Upper lobe of left lung (tissue), 6 donors: ENCODE measurements around the gene SNTA1. TPM values are rescaled to one million over a fixed set of nuclear protein-coding genes. Genes with fewer than 3 reads are reported as not detected.
"Not testable (repeated sequence)": the region's sequence is repeated elsewhere in the genome, so short reads cannot be mapped to it uniquely, and the experiment has no call there.

Experiments
- ATAC-seq, 2 donors: fragments of 200-7000 bp; cut with Tn5 transposase; one replicate each; pipeline ENCODE4 v1.9.1; 2022; ENCODE audit warnings: mild to moderate bottlenecking in 2 of 2, moderate library complexity in 2 of 2; ENCODE audit not compliant: low FRiP score in 2 of 2
- DNase-seq, 2 donors: peaks; one replicate each; pipeline ENCODE4 v3.0.0-alpha.2; 2019 to 2020
- H3K27ac ChIP-seq, 4 donors: fragments of 200-600 bp; sonication (generic); one replicate each; pipeline ENCODE4 v1.5.1; 2016 to 2019
- H3K27me3 ChIP-seq, 4 donors: fragments of 200-600 bp; sonication (generic); one replicate each; pipeline ENCODE4 v1.5.1; 2017 to 2019
- H3K36me3 ChIP-seq, 4 donors: fragments of 200-600 bp; sonication (generic); one replicate each; pipeline ENCODE4 v1.5.1; 2016 to 2019
- H3K4me1 ChIP-seq, 4 donors: fragments of 200-600 bp; sonication (generic); one replicate each; pipeline ENCODE4 v1.5.1; 2018 to 2019
- H3K4me3 ChIP-seq, 4 donors: fragments of 200-600 bp; sonication (generic); one replicate each; pipeline ENCODE4 v1.5.1; 2017 to 2019; ENCODE audit warnings: mild to moderate bottlenecking in 2 of 4, moderate library complexity in 1 of 4
- H3K9me3 ChIP-seq, 4 donors: fragments of 200-600 bp; sonication (generic); one replicate each; pipeline ENCODE4 v1.5.1; 2018 to 2019
- CTCF ChIP-seq, 6 experiments: fragments of 450-650 bp in 4 of 6; fragments of 200-600 bp in 2 of 6; sonication (generic) in 2 of 6; IDR thresholded peaks; one replicate each; pipeline ENCODE4 v1.5.1; 2016 to 2019; ENCODE audit warnings: antibody characterized with exemption in 6 of 6
- EP300 ChIP-seq, 4 donors: sonication (generic); formaldehyde crosslinking; IDR thresholded peaks; one replicate each; pipeline ENCODE4 v1.5.1; 2017; ENCODE audit warnings: antibody characterized with exemption in 4 of 4, control low read depth in 2 of 4
- POLR2A ChIP-seq, 4 donors: fragments of 450-650 bp; IDR thresholded peaks; one replicate each; pipeline ENCODE4 v1.5.1; 2016 to 2017; ENCODE audit warnings: antibody characterized with exemption in 4 of 4, mild to moderate bottlenecking in 2 of 4
- POLR2AphosphoS5 ChIP-seq, 2 donors: sonication (generic); formaldehyde crosslinking; IDR thresholded peaks; one replicate each; pipeline ENCODE4 v1.5.1; 2017; ENCODE audit warnings: antibody characterized with exemption in 2 of 2
- WGBS, 2 donors: methylation state at CpG; one replicate each; pipeline ENCODE4 v1.1.5; 2017 to 2018; 5-methylcytosine and 5-hydroxymethylcytosine counted together
- total RNA-seq, 6 donors: library from RNA; depleted of rRNA in 4 of 6; stranded (reverse); fragments of >200 nt in 4 of 6; gene quantifications; one replicate each; pipeline versions ENCODE4 v1.1.0 to v1.2.1, GENCODE V29; 2016 to 2021
- donor health status: DM: no; HTN: no; CAD: no; lungs with moderate emphysema.
- donor health status: DM: no; HTN: yes; CAD: no; lungs with severe emphysema.

The SNTA1 gene
- total RNA-seq, 6 donors from 2014 or later, result 8.2 to 23.4 (median 11.3) TPM

- H3K9me3 ChIP-seq, result no peaks in the 10 kb centered on the region
- ATAC-seq (no peak), DNase-seq (no peak)
- no peak overlapping the region for H3K4me3 ChIP-seq
- TF ChIP-seq CTCF (IDR thresholded peaks at IDR 0.05) (no peak), POLR2AphosphoS5 (IDR thresholded peaks at IDR 0.05) (no peak), POLR2A (IDR thresholded peaks at IDR 0.05) (no peak)
- 89 to 93% methylated on average over 3 to 4 of the region's 4 CpGs for WGBS, 2 donors
- H3K36me3 ChIP-seq, result peaks cover 22 to 78% (median 42%) of the 10 kb centered on the region in 4 donors
- no peak overlapping the region for H3K27ac ChIP-seq
- no peaks in the 10 kb centered on the region for H3K4me1 ChIP-seq
- H3K27me3 ChIP-seq, result no peaks in the 10 kb centered on the region
These were observed 50.0 kb downstream of the SNTA1 start for GRCh38 chr20:33393609-33394008.

- Histone ChIP-seq H3K36me3 (peaks cover 22 to 85% (median 48%) of the 10 kb centered on the region in 4 donors), H3K4me3 (no peak overlapping the region), H3K27me3 (no peaks in the 10 kb centered on the region), H3K9me3 (no peaks in the 10 kb centered on the region), H3K4me1 (no peaks in the 10 kb centered on the region), H3K27ac (no peak overlapping the region)
- no peak for ATAC-seq
- WGBS, 2 donors, result 85 to 87% methylated on average over 9 of the region's 9 CpGs
- TF ChIP-seq CTCF (IDR thresholded peaks at IDR 0.05) (no peak), POLR2AphosphoS5 (IDR thresholded peaks at IDR 0.05) (no peak), POLR2A (IDR thresholded peaks at IDR 0.05) (no peak), EP300 (IDR thresholded peaks at IDR 0.05) (no peak)
- DNase-seq, result no peak
These were observed 51.7 kb downstream of the SNTA1 start for GRCh38 chr20:33391722-33392415.

GRCh38 chr20:33389326-33389725, 54.2 kb downstream of the SNTA1 start:
- WGBS, 2 donors, result 96% methylated on average over 5 to 23 of the region's 36 CpGs
- peaks cover 30 to 86% (median 60%) of the 10 kb centered on the region in 4 donors for H3K36me3 ChIP-seq
- ATAC-seq, result not testable (repeated sequence)

GRCh38 chr20:33388268-33388667, 55.3 kb downstream of the SNTA1 start:
- Histone ChIP-seq H3K27ac (no peak overlapping the region), H3K27me3 (no peaks in the 10 kb centered on the region), H3K9me3 (no peaks in the 10 kb centered on the region), H3K4me3 (no peak overlapping the region), H3K4me1 (no peaks in the 10 kb centered on the region), H3K36me3 (peaks cover 24 to 81% (median 59%) of the 10 kb centered on the region in 4 donors)
- DNase-seq, result no peak
- TF ChIP-seq POLR2AphosphoS5 (IDR thresholded peaks at IDR 0.05), result no peak
- no peak for TF ChIP-seq CTCF (IDR thresholded peaks at IDR 0.05)
- TF ChIP-seq EP300 (IDR thresholded peaks at IDR 0.05), result no peak
- no peak for TF ChIP-seq POLR2A (IDR thresholded peaks at IDR 0.05)
- no peak for ATAC-seq
- 98 to 100% methylated on average over 3 of the region's 3 CpGs for WGBS, 2 donors

More at GRCh38 chr20:33389326-33389725, 54.2 kb downstream of the SNTA1 start:
- not testable (repeated sequence) for H3K4me1 ChIP-seq, H3K27ac ChIP-seq, H3K4me3 ChIP-seq, H3K9me3 ChIP-seq, H3K27me3 ChIP-seq
- DNase-seq, result peak in 1 of 2 donors; percentile 69

- Histone ChIP-seq H3K4me3 (no peak overlapping the region), H3K27ac (no peak overlapping the region), H3K9me3 (no peaks in the 10 kb centered on the region), H3K36me3 (peaks cover 22 to 82% (median 60%) of the 10 kb centered on the region in 4 donors), H3K4me1 (no peaks in the 10 kb centered on the region), H3K27me3 (no peaks in the 10 kb centered on the region)
- no peak for ATAC-seq
- 90 to 92% methylated on average over 7 of the region's 7 CpGs for WGBS, 2 donors
- no peak for TF ChIP-seq POLR2AphosphoS5 (IDR thresholded peaks at IDR 0.05)
- no peak for TF ChIP-seq EP300 (IDR thresholded peaks at IDR 0.05)
- no peak for TF ChIP-seq CTCF (IDR thresholded peaks at IDR 0.05)
- TF ChIP-seq POLR2A (IDR thresholded peaks at IDR 0.05), result no peak
- DNase-seq, result peak; percentile 32 to 41
These were observed 56.4 kb downstream of the SNTA1 start for GRCh38 chr20:33387177-33387576.
